ENCODE measurements around the gene CLRN1.
"Not testable (repeated sequence)": the region's sequence is repeated elsewhere in the genome, so short reads cannot be mapped to it uniquely, and the experiment has no call there.

CLRN1 gene

DNA sequence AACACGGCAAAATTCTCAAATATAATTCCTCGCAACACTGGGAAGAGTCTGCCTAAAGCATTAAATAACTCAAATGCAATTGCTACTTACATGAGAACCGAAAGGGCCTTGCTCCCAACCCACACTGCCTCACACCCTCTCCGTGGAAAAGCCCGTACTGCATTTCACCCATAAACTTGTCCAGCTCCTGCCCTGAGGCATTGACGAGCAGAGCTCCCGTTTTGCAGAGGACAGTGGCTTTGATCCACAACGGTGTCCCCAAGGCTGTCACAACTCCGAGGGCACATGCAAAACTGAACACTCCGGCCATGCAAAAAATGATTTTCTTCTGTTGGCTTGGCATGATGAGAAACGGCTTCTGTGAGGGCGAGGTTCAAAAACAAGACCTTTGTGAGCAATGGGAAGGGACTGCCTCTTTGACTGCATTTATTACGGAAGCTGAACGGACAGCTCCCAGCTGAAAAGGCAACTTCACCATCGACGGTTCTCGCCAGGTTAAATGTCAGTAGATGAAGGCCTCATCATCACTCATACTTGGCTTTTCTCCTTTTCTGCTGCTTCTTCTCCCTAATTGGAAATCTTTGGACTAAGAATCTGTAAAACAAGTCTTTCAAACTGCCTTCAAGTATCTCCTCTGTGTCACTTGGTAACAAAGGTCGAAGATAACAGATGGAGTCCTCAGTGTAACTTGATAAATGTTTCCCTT is at the start of gene CLRN1:
CLRN1 (minus strand) TSS at position 362 of the 706 bp plus-strand sequence; CDS start at position 343, 19 bp downstream.
- DNase-seq (ENCODE audit: insufficient read length, low spot score) (no peak), FAIRE-seq (no peak)

DNA sequence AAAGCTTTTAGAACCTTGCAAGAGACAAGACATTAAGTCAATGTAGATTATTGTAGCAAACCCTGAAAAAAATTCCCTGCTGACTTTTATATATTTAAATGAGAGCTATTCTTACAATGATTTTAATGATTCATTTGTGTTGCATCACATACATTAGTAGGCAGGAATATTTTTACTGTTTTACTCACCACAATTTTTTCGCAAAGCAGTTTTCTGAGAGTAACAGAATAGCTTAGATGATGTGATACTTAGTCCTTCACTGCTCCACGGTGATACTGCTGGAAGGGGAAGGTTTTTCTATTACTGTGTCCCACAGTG is 43.9 kb upstream of the CLRN1 start:
- DNase-seq (ENCODE audit: insufficient read length, low spot score): no peak
- FAIRE-seq: no peak

DNA sequence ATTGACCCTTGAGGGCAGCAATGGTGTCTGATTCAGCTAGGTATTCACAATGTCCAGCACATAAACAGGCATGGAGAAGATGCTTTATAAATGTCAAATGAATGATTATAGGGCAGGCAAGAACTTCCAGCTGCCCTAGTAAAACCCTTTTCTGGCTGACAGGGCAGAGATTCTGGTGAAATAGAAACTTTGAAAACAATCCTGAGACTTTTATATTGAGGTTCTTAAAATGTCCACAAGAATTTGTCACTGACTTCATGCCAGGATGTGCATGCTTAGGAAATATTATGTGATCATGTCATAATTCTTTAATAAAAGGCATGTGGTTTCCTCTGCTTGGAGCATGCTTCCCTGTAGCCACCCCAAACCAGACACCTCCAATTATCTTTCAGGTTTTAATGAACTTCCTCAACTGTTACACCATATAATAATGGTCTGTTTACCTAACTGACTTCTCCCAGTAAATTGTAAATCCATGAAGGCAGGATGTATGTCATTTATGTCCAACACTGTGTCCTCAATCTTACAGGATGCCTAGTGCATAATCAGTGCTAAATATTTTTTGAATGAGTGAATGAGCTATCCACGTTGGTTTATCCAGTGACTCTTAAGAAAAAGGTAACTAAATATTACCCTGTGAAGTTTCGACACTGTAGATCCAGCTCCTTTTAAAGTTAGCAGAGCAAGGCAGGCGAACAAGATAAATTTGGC is 43.4 kb upstream of the CLRN1 start:
- FAIRE-seq: no peak

DNA sequence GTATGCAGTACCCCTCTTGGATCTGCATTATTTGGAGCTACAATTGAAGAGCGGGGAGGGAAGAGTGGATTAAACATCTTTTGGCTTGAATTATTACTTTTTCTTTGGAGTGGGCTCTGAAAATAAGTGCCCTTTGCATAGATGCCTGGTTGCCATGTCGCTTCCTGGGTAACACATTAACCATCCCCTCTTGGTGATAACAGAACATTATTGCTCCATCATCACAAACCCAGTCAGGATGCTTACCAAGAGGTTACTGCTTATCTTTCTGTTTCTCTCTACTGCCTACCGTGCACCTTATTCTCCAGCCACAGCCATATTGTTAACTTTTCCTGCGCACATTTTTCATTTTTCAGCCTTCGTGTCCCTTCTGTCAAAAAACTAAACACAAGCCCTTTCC is 42.7 kb upstream of the CLRN1 start:
- DNase-seq (ENCODE audit: insufficient read length, low spot score) (no peak), FAIRE-seq (no peak)

More for the DNA sequence above, 43.4 kb upstream of the CLRN1 start:
- no peak for DNase-seq (ENCODE audit: insufficient read length, low spot score)

- no peak for DNase-seq (ENCODE audit: insufficient read length, low spot score)
- no peak for FAIRE-seq
Observed at GRCh38 chr3:151014501-151015018, 42.0 kb upstream of the CLRN1 start.

DNA sequence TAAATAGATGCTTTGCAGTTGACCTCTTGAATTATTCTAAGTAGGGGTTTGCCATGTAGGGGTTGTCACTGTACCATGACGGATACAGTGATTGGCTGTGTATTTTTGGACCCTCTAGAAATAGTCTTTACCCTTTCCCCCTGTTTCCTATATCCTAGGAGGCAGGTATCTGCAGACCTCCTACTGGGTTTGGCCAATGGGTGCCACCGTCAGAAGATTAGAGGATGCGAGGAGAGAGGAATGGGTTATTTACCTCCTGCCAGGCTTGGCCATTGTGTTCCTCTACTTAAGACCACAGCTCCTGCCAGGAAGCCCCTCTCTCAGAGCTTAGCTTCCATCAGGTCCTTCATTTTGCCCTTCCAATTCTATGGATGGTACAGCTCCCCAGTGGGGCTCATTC is 40.2 kb upstream of the CLRN1 start:
- DNase-seq (ENCODE audit: insufficient read length, low spot score) (no peak), FAIRE-seq (no peak)

DNA sequence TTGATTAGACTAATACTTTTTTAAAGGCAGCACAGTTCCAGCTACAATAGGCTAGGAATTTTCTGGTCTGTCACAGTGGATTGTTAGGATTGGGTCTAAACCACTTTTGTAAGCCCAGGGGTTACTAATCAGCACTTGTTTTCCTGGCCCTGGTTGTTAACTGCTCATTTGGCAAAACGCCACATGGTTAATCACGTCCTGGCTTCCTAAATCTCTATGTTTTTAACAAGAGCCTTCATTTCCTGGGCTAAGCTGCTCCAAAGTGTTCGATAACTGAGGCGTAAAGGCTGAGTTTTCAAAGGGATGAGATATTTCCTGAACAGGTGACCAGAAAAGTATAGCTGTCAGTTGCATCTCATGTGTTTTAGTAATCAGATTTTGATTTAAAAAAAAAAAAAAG is 38.9 kb upstream of the CLRN1 start:
- DNase-seq (ENCODE audit: insufficient read length, low spot score): no peak
- FAIRE-seq: no peak

DNA sequence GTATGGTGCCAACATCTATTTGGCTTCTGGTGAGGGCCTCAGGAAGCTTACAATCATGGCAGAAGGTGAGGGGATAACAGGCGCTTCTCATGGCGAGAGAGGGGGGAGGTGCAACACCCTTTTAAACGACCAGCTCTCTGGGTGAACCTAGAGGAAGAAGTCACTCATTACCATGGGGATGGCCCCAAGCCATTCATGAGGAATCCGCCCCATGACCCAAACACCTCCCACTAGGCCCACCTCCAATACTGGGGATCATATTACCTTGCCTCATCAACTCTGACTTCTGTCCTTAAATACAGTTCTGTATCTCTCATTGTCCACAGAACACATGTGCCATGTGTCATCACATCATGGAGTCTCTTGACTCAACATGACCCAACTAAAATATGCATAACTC is 37.5 kb upstream of the CLRN1 start:
- FAIRE-seq (no peak), DNase-seq (ENCODE audit: insufficient read length, low spot score) (no peak)

DNA sequence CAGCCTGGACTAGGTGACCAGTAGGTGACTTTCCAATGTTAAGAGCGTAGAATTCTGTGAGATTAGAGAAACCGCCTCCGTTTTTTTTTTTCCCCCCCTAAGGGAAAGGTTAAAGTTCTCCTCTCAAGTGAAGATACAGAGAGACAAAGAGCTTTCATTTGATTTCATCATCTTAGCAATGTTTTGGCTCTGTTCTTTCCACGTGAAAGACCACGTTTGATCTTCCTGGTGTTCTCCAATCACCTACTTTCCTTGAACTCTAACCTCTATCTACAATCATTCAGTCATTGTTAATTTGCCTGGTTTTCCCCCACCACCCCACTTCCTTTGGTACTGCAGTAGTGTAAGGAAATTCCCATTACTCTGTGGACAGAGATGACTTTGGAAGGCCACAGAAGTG is 36.9 kb upstream of the CLRN1 start:
- FAIRE-seq (no peak), DNase-seq (ENCODE audit: insufficient read length, low spot score) (no peak)

DNA sequence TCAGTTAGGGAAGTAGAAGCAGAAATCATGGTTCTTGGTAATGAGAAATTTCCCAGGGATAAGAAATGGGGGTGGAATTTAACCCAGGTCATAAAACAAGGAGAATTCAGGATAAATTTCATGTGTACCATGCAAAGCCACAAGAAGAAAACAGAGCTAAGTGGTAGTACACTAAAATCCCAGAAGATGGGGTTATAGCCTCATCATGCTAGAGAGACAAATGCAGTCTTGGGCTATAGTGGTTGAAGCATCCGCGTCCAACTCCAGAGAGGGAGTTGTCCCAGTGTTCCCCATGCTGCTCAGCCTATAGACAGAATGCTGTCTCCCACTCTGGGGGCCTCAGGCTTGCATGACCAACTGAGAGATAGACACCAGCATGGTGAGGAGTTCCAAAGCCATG is 36.2 kb upstream of the CLRN1 start:
- DNase-seq (ENCODE audit: insufficient read length, low spot score): peak; percentile 30
- FAIRE-seq: no peak

DNA sequence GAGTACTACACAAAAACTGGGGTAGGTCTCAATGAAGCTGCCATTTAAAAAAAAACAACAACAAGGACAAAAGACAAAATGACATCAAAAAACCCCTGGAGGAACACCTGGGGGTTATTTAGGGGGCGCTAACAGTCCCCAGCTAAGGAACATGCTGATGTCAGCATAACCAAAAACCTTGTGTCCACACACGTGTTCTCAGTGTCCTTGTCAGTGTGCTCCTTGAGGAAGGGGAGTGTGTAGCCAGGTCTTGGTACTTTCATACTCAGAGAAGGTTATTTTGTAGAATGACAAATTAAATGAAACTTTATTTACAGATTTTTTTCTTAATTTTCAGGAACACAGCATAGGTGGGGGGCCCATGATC is 31.2 kb upstream of the CLRN1 start:
- FAIRE-seq (no peak), DNase-seq (ENCODE audit: insufficient read length, low spot score) (no peak)

DNA sequence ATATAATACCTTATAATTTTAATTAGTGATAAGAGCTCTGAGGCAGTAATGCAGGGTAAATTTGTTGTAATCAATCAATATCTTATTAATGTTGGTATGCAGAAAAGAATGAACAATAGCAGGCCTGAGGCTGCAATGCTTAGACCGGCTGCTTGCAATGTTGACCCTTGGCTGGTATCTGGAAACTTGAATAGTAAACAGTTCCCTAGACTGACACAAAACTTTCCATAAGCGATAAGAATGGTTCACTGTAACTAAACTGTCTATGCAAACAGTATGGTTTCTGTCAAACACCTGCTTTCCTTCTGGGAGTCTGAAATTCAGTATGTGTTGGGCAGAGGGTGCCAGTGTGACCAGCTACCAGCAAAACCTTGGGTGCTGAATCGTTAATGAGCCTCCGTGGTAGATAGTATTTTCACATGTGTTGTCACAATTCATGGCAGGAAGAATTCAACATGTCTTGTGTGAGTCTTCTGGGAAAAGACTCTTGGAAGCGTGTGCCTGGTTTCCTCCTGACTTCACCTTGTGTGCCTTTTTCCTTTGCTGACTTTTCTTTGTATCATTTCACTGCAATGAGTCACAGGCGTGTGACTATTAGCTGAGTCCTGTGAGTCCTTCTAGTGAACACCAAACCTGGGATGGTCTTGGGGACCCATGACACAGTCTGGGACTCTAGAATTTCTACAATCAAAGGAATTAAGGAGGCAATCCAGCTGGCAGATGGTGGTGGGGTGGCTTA is 30.7 kb upstream of the CLRN1 start:
- DNase-seq (ENCODE audit: insufficient read length, low spot score) (no peak), FAIRE-seq (no peak)

DNA sequence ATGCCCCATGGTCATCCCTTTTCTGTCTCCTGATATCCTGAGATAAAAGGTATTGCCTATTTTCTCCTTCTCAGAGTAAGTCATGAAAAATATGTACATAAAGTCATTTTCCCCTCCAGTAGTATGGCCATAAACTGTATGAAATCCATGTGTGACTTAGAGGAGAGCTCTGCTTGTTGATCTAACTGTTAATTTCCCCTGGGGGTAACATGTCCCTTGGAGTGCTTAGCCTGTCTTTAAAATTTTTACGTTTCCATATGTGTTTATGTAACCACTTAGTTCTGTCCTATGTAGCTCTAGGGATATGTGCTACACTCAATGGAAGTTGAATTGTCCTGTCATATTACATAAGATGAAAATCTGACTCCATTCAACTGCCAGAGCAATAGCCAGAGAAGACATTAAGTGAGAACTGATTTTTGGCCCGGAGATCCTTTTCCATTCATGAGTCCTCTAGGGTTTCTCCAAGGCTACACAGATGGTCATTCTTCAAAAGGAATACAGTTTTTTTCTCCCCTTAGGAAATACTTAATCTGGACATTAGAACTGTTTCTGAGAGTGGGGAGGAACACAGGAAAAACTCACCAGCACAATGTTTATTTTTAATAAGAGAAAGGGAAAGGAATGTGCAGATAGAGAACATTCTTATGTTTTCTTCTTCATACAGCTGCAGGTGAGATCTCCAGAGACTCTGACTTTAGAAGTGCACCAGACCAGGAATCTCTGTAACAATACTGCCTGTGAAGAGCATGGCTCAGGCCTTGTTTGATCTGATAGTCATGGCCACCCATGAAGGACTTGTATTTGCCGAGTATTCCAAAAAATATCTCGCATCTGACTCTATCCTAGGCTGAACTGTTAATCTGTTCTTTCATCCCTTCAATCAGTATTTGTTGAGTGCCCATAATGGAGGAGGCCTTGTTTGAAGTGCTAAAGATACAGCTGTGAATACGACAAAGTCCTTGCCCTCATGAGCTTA is 29.8 kb upstream of the CLRN1 start:
- DNase-seq (ENCODE audit: insufficient read length, low spot score) (no peak), FAIRE-seq (no peak)

GRCh38 chr3:150998996-150999395 is 26.5 kb upstream of the CLRN1 start:
- DNase-seq (ENCODE audit: insufficient read length, low spot score): no peak
- no peak for FAIRE-seq

GRCh38 chr3:150996731-150997130 is 24.2 kb upstream of the CLRN1 start:
- FAIRE-seq: no peak

GRCh38 chr3:150995510-150995909 is 23.0 kb upstream of the CLRN1 start:
- DNase-seq (ENCODE audit: insufficient read length, low spot score): no peak
- FAIRE-seq: no peak

More at GRCh38 chr3:150996731-150997130, 24.2 kb upstream of the CLRN1 start:
- DNase-seq (ENCODE audit: insufficient read length, low spot score): no peak

GRCh38 chr3:150989208-150989607 is 16.7 kb upstream of the CLRN1 start:
- no peak for FAIRE-seq
- DNase-seq (ENCODE audit: insufficient read length, low spot score): no peak

DNA sequence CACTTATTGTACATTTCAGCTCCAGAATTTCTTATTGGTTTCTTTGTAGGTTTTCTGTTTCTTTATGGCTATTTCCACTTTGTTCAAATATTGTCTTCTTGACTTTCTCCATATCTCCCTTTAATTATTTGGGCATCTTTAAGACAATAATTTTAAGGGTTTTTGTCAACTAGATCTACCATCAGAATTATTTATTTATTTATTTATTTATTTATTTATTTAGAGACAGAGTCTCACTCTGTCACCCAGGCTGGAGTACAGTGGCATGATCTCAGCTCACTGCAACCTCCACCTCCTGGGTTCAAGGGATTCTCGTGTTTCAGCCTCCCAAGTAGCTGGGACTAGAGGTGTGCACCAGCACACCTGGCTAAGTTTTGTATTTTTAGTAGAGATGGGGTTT is 15.9 kb upstream of the CLRN1 start:
- not testable (repeated sequence) for DNase-seq (ENCODE audit: insufficient read length, low spot score); FAIRE-seq

GRCh38 chr3:150985711-150986110 is 13.2 kb upstream of the CLRN1 start:
- no peak for FAIRE-seq
- DNase-seq (ENCODE audit: insufficient read length, low spot score): no peak

- DNase-seq (ENCODE audit: insufficient read length, low spot score): no peak
- no peak for FAIRE-seq
Observed at GRCh38 chr3:150984066-150984465, 11.5 kb upstream of the CLRN1 start.

Data from HTR-8/SVneo (cell line).